ENCODE measurements around the gene POLR2J2.
"Not testable (repeated sequence)": the region's sequence is repeated elsewhere in the genome, so short reads cannot be mapped to it uniquely, and the experiment has no call there.

DNA sequence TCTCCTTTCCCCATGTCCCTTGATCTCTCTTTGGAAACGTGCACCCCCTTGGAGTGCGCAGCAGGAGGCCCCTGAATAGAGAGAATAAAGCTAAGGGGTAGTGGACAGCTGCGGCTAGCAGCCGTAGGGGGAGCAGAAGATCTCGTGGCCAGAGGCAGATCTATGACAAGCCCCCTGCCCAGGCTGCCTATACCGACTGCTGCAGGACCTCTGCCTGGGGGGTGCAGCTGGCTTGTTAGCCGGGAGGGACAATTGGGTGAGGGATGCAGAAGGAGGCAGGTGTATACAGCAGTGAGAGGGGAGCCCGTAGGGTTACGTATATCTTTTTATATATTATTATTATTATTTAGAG lies 469 bp upstream of the POLR2J2 start:
- TF ChIP-seq, protein P1, sequence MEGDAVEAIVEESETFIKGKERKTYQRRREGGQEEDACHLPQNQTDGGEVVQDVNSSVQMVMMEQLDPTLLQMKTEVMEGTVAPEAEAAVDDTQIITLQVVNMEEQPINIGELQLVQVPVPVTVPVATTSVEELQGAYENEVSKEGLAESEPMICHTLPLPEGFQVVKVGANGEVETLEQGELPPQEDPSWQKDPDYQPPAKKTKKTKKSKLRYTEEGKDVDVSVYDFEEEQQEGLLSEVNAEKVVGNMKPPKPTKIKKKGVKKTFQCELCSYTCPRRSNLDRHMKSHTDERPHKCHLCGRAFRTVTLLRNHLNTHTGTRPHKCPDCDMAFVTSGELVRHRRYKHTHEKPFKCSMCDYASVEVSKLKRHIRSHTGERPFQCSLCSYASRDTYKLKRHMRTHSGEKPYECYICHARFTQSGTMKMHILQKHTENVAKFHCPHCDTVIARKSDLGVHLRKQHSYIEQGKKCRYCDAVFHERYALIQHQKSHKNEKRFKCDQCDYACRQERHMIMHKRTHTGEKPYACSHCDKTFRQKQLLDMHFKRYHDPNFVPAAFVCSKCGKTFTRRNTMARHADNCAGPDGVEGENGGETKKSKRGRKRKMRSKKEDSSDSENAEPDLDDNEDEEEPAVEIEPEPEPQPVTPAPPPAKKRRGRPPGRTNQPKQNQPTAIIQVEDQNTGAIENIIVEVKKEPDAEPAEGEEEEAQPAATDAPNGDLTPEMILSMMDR (IDR thresholded peaks at IDR 0.05; ENCODE audit: insufficient read depth, low read length, poor library complexity, severe bottlenecking): not testable (repeated sequence)
- TF ChIP-seq EZH2phosphoT487 (conservative IDR thresholded peaks at IDR 0.05; ENCODE audit: low read length): not testable (repeated sequence)
